Hepatocyte (in vitro differentiated cells): ENCODE data around the gene ACTR1A.

Source experiments
- EZH2 ChIP-seq: fragments of 200-600 bp; sonication (generic); IDR thresholded peaks from 2 replicates; pipeline ENCODE4 v1.6.1; 2016; ENCODE audit warnings: antibody characterized with exemption, mild to moderate bottlenecking, borderline replicate concordance
- TF ChIP-seq, protein P1 (sequence below): fragments of 200-600 bp; sonication (generic); IDR thresholded peaks from 2 replicates; pipeline ENCODE4 v1.5.1; 2016; ENCODE audit warnings: antibody characterized with exemption, mild to moderate bottlenecking; ENCODE audit not compliant: poor library complexity

GRCh38 chr10:102492983-102493382 is 9.5 kb downstream of the ACTR1A start:
- TF ChIP-seq, protein P1, sequence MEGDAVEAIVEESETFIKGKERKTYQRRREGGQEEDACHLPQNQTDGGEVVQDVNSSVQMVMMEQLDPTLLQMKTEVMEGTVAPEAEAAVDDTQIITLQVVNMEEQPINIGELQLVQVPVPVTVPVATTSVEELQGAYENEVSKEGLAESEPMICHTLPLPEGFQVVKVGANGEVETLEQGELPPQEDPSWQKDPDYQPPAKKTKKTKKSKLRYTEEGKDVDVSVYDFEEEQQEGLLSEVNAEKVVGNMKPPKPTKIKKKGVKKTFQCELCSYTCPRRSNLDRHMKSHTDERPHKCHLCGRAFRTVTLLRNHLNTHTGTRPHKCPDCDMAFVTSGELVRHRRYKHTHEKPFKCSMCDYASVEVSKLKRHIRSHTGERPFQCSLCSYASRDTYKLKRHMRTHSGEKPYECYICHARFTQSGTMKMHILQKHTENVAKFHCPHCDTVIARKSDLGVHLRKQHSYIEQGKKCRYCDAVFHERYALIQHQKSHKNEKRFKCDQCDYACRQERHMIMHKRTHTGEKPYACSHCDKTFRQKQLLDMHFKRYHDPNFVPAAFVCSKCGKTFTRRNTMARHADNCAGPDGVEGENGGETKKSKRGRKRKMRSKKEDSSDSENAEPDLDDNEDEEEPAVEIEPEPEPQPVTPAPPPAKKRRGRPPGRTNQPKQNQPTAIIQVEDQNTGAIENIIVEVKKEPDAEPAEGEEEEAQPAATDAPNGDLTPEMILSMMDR: no peak
- TF ChIP-seq EZH2: no peak
